NCI-H146 (cell line): ENCODE measurements around the gene WFDC10B.
"Not testable (repeated sequence)": the region's sequence is repeated elsewhere in the genome, so short reads cannot be mapped to it uniquely, and the experiment has no call there.

Experiments used
- DNase-seq: peaks from one replicate; lab custom pipeline; 2025; lab: John Stamatoyannopoulos, UW

Gene WFDC10B

GRCh38 chr20:45704969-45705637, at the start of gene WFDC10B:
TSS of gene WFDC10B (minus strand) at chr20:45705019. CDS start at chr20:45685992, 19,027 bp downstream.
- DNase-seq: peak; percentile 7

- DNase-seq: no peak
Observed at GRCh38 chr20:45752746-45753145, 47.9 kb upstream of the WFDC10B start.

GRCh38 chr20:45751721-45752120, 46.9 kb upstream of the WFDC10B start:
- DNase-seq: no peak

GRCh38 chr20:45745015-45745414, 40.2 kb upstream of the WFDC10B start:
- no peak for DNase-seq

GRCh38 chr20:45742596-45742995, 37.8 kb upstream of the WFDC10B start:
- no peak for DNase-seq

- no peak for DNase-seq
Observed at GRCh38 chr20:45735988-45736387, 31.2 kb upstream of the WFDC10B start.

- no peak for DNase-seq
Observed at GRCh38 chr20:45735552-45735951, 30.7 kb upstream of the WFDC10B start.

GRCh38 chr20:45732199-45732598, 27.4 kb upstream of the WFDC10B start:
- DNase-seq: no peak

GRCh38 chr20:45727044-45727443, 22.2 kb upstream of the WFDC10B start:
- DNase-seq: no peak

- DNase-seq: no peak
Observed at GRCh38 chr20:45725134-45725533, 20.3 kb upstream of the WFDC10B start.

- no peak for DNase-seq
Observed at GRCh38 chr20:45722047-45722446, 17.2 kb upstream of the WFDC10B start, which contains the start of gene SPINT4. TSS of gene SPINT4 (plus strand) at chr20:45722347. CDS start at chr20:45722368, 21 bp downstream.

GRCh38 chr20:45716141-45716688, 11.4 kb upstream of the WFDC10B start:
- DNase-seq: not testable (repeated sequence)

- no peak for DNase-seq
Observed at GRCh38 chr20:45701873-45702272, 2.9 kb downstream of the WFDC10B start, which contains the start of gene WFDC13. TSS of gene WFDC13 (plus strand) at chr20:45702038. CDS start at chr20:45702124, 86 bp downstream.

- DNase-seq: no peak
Observed at GRCh38 chr20:45701104-45701503, 3.7 kb downstream of the WFDC10B start.

- DNase-seq: no peak
Observed at GRCh38 chr20:45695496-45695895, 9.3 kb downstream of the WFDC10B start.

GRCh38 chr20:45693346-45693745, 11.5 kb downstream of the WFDC10B start:
- DNase-seq: not testable (repeated sequence)

- DNase-seq: no peak
Observed at GRCh38 chr20:45685896-45686295, 18.9 kb downstream of the WFDC10B start.

- no peak for DNase-seq
Observed at GRCh38 chr20:45679650-45680049, 25.2 kb downstream of the WFDC10B start.

GRCh38 chr20:45672765-45673164, 32.1 kb downstream of the WFDC10B start:
- DNase-seq: no peak

GRCh38 chr20:45670139-45670538, 34.7 kb downstream of the WFDC10B start, which contains the start of gene WFDC11:
TSS of gene WFDC11 (minus strand) at chr20:45670239. CDS start at chr20:45650600, 19,639 bp downstream.
- no peak for DNase-seq

- DNase-seq: not testable (repeated sequence)
Observed at GRCh38 chr20:45657038-45657437, 47.8 kb downstream of the WFDC10B start.

GRCh38 chr20:45651726-45652125, 53.1 kb downstream of the WFDC10B start:
- DNase-seq: not testable (repeated sequence)

- DNase-seq: no peak
Observed at GRCh38 chr20:45649312-45649863, 55.4 kb downstream of the WFDC10B start.
